ENCODE data around the gene SEPTIN8. TPM values are rescaled to one million over a fixed set of nuclear protein-coding genes. Genes with fewer than 3 reads are reported as not detected.

Gene SEPTIN8, protein sequence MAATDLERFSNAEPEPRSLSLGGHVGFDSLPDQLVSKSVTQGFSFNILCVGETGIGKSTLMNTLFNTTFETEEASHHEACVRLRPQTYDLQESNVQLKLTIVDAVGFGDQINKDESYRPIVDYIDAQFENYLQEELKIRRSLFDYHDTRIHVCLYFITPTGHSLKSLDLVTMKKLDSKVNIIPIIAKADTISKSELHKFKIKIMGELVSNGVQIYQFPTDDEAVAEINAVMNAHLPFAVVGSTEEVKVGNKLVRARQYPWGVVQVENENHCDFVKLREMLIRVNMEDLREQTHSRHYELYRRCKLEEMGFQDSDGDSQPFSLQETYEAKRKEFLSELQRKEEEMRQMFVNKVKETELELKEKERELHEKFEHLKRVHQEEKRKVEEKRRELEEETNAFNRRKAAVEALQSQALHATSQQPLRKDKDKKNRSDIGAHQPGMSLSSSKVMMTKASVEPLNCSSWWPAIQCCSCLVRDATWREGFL
- 73.3 TPM for total RNA-seq

DNA sequence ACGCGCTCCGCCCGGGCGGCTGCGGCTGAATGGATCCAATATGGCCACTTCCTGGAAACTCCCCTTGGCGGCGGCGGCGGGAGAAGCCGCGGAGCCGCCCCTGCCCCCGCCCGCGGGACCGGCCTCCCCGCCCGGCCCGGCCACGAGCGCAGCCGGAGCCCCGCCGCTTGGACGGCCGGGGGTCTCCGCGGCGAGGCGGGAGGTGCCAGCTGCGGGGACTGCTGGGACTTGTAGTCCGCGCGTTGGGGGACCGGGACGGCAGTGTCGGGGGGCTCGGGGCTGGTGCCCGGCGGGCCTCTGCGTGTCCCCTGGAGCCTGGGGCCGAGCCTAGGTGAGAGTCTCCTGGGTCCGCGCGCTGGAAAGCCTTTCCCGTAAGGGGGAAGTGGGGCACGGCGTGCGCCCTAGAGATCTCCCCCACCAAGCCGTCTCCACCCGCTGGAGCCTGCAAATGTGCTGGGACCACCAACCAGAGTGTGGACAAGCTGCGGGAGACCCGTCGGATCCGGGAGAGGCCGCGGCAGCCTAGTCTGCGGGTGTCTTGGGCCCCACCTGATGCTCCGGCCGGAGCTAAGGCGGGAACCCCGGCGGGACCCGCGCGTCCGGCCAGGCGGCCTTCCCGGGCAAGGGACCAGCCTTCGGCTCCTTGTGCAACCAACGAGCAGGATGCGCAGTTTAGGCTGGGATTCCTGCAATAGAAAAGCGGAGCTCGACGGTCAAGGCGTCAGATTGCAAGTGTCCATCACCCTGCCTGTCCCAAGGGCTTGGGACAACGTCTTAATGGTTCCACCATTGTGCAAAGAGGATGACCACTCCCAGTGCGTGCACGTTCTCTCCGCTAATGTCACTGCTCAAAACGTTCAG lies at the start of gene SEPTIN8:
Gene SEPTIN8 (minus strand): TSS at position 31 of the 861 bp plus-strand sequence. CDS start 102 bp downstream, outside the sequence.

DNA sequence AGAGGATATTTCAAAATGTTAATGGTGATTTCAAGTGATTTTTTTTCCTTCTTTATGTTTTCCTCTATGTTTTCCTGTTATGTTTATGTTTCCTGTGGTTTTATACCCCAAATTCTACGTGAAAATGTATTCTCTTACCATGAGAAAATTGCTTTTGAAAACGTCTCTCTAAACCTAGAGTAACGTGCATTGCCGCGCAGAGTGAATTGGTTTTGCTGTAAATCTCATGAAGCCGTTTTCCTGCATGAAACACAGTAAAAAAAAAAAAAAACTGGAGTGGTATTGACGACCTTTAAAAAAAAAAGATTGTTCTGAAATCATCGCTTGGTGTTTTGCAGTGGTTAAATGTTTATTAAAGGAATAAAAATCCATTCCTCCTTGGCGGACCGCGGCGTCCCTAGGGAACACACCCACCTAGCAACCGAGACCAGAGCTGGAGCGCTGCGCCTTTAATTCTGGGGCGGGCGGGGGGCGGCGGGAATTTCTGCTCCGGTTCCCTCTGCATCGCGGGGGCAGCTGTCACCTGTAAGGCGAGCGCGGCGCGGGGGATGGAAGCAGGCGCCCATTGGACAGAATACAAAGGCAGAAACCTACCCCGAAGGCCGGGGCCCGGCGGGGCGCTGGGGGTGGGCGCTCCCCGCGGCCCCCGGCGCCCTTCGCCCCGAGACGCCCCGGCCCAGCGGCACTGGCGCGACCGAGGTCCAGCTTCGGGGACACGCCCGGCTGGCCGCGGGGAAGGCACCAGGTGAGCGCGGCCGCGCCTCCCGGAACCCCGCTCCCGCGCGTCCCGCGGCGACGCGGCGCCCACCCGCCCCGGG lies 36.0 kb upstream of the SEPTIN8 start, which contains the start of gene SOWAHA:
Gene SOWAHA (plus strand): TSS at position 522 of the 818 bp plus-strand sequence. CDS start 320 bp downstream, outside the sequence.

DNA sequence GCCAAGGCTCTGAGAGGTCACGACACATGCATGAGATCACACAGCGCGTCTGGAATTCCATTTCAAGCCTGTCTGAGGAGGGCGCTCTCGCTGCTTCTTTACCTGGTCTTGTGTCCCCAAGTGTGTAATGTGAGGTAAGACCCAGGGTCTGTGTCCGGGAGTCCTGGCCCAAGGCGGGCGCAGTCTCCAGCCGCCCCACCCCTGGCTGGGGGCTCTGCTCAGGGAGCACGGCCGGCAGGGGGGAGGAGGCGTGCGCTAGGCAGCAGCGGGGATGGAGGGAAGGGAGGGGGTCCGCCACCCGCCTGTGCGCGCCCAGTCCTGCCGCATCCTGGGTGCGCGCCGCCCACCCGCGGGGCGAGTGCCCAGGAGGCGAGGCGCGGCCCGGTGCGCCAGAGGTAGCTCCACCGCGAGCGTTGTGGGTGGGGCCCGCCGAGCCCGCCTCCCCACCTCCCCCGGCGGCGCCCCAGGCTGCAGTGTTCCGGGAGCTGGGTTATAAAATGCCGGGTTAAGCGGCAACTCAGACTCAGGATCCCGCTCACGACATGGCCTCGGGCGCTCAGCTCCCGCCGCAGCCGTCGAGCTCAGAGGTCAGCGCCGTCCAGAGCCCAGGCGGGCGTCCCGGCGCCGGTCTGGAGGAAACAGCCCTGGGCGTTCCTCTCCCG lies 30.0 kb downstream of the SEPTIN8 start, which contains the start of gene CCNI2:
Gene CCNI2 (plus strand): TSS at position 473 of the 662 bp plus-strand sequence. CDS start 70 bp downstream, at position 543.

DNA sequence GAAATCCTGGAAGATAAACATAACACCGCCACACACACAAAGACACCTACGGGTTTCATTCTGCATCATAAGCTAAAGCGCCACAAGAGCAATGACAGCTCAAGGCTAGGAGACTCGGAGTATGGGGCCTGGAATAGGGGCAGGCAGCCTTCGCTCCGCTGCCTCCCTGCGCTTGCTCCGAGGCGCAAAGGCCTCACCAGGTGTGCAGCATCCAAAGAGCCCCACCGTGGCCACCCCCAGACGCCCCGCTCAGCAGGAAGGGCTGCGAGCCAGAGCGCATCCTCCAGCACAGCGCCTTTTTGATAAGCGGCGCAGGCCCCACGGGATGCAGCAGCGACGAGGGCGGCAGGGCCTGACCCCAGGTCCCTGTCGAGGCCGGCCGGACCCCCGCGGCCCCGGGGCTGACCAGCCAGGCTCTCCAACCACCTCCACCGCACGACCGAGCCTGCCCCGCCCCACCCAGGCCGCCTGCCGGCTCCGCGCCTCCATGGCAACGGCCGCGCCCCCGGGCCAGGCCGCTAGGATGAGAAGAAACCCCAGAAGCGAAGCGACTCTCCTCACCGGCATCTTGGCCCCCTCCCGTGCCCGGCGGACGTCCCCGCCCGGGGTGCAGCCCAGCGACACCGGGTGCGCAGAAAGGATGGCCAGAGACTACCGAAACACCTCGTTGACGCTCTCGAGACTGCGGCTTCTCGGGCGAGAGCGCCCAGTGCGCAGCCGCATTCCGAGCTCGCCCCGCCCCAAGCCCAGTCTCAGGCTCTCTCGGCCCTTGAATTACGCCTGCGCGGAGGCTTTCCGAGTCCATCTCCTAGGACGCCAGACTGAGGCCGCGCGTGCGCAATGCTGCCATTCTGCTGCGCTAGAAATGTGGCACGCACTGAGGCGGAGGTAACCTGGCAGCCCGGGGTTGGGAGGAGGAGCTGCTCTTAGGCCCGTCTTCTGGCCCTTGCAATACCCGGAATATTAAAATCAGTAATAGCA lies 39.9 kb downstream of the SEPTIN8 start, which contains the start of gene KIF3A:
Gene KIF3A (minus strand): TSS at position 694 of the 981 bp plus-strand sequence. CDS start 127 bp downstream, at position 567.

Other genes with a start within 250 kb of the SEPTIN8 start
- not detected for gene IL5, start 233.7 kb downstream of the SEPTIN8 start, total RNA-seq
- 46.0 TPM for gene RAD50, start 220.3 kb downstream of the SEPTIN8 start, total RNA-seq
- gene IL13, start 119.1 kb downstream of the SEPTIN8 start, total RNA-seq: not detected
- gene IL4, start 103.2 kb downstream of the SEPTIN8 start, total RNA-seq: not detected
- 49.0 TPM for gene KIF3A, start 39.7 kb downstream of the SEPTIN8 start, total RNA-seq
- gene CCNI2, start 29.8 kb downstream of the SEPTIN8 start, total RNA-seq: 0.60 TPM
- gene SOWAHA, start 36.1 kb upstream of the SEPTIN8 start, total RNA-seq: 2.3 TPM
- gene SHROOM1, start 53.4 kb upstream of the SEPTIN8 start, total RNA-seq: 5.2 TPM
- 1.1 TPM for gene GDF9, start 89.2 kb upstream of the SEPTIN8 start, total RNA-seq
- gene UQCRQ, start 89.4 kb upstream of the SEPTIN8 start, total RNA-seq: 78.5 TPM
- gene LEAP2, start 96.4 kb upstream of the SEPTIN8 start, total RNA-seq: 1.1 TPM
- 126 TPM for gene AFF4, start 186.4 kb upstream of the SEPTIN8 start, total RNA-seq
- gene ZCCHC10, start 249.3 kb upstream of the SEPTIN8 start, total RNA-seq: 21.2 TPM